PC-3 (cell line): ENCODE measurements around the gene NGDN.

Source experiments
- EZH2 ChIP-seq: fragments of 300-600 bp; sonication (generic); IDR thresholded peaks from one replicate; pipeline ENCODE4 v1.6.1; 2017; ENCODE audit warnings: antibody characterized with exemption, mild to moderate bottlenecking, low read length; ENCODE audit not compliant: unreplicated experiment
- EZH2phosphoT487 ChIP-seq: fragments of 300-600 bp; sonication (generic); IDR thresholded peaks from 2 replicates; pipeline ENCODE4 v1.6.1; 2018; ENCODE audit warnings: mild to moderate bottlenecking, antibody characterized with exemption, low read length, borderline replicate concordance
- TF ChIP-seq, protein P1 (sequence below): fragments of 300-600 bp; sonication (generic); conservative IDR thresholded peaks from 2 replicates; pipeline ENCODE4 v1.5.1; 2017; ENCODE audit warnings: antibody characterized with exemption, low read depth, mild to moderate bottlenecking, low read length

DNA sequence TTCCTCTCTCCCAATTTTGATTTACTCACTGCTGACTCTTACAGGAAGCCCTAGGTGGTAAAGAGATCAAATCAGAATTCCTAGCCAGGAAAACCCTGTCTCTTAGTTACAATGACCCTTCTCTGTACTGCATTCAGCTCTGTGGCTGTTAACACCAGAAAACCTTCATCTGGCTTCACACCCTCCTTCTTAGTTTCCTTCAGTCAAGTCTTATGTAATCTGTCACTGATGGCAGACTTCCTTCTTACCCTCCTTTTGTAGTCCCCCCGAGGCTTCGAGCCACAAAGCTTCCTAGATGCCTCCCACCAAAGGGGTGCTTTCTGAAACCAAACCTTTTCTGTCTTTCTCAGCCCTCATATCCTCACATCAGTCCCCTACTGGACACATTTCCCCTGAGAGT, 16.5 kb downstream of the NGDN start:
- TF ChIP-seq, protein P1, sequence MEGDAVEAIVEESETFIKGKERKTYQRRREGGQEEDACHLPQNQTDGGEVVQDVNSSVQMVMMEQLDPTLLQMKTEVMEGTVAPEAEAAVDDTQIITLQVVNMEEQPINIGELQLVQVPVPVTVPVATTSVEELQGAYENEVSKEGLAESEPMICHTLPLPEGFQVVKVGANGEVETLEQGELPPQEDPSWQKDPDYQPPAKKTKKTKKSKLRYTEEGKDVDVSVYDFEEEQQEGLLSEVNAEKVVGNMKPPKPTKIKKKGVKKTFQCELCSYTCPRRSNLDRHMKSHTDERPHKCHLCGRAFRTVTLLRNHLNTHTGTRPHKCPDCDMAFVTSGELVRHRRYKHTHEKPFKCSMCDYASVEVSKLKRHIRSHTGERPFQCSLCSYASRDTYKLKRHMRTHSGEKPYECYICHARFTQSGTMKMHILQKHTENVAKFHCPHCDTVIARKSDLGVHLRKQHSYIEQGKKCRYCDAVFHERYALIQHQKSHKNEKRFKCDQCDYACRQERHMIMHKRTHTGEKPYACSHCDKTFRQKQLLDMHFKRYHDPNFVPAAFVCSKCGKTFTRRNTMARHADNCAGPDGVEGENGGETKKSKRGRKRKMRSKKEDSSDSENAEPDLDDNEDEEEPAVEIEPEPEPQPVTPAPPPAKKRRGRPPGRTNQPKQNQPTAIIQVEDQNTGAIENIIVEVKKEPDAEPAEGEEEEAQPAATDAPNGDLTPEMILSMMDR: no peak
- TF ChIP-seq EZH2phosphoT487: no peak
- TF ChIP-seq EZH2: no peak
